Ishikawa (cell line): ENCODE data around the gene SPRED1.

Source experiments
- CEBPB ChIP-seq: IDR thresholded peaks from 2 replicates; pipeline ENCODE4 v1.6.1; 2012
- CREB1 ChIP-seq: IDR thresholded peaks from 2 replicates; pipeline ENCODE4 v1.6.1; 2012; ENCODE audit warnings: low read depth
- EP300 ChIP-seq: IDR thresholded peaks from 2 replicates; pipeline ENCODE4 v1.6.1; 2012; ENCODE audit warnings: borderline replicate concordance
- MAX ChIP-seq: IDR thresholded peaks from 2 replicates; pipeline ENCODE4 v1.6.1; 2012
- RAD21 ChIP-seq: IDR thresholded peaks from 2 replicates; pipeline ENCODE4 v1.6.1; 2012; ENCODE audit warnings: low read depth
- TAF1 ChIP-seq: IDR thresholded peaks from 2 replicates; pipeline ENCODE4 v1.6.1; 2012; ENCODE audit warnings: low read depth, mild to moderate bottlenecking
- TCF12 ChIP-seq: IDR thresholded peaks from 2 replicates; pipeline ENCODE4 v1.6.1; 2012; ENCODE audit warnings: low read depth
- TEAD4 ChIP-seq: IDR thresholded peaks from 2 replicates; pipeline ENCODE4 v1.6.1; 2012
- YY1 ChIP-seq: IDR thresholded peaks from 2 replicates; pipeline ENCODE4 v1.6.1; 2012; ENCODE audit warnings: low read depth

- TF ChIP-seq CREB1, result no peak
- TF ChIP-seq RAD21, result no peak
- TF ChIP-seq CEBPB, result no peak
- no peak for TF ChIP-seq EP300
- no peak for TF ChIP-seq YY1
- TF ChIP-seq TEAD4, result no peak
- TF ChIP-seq TAF1, result no peak
- TF ChIP-seq MAX, result no peak
- TF ChIP-seq TCF12, result no peak
These were observed 125.0 kb downstream of the SPRED1 start for GRCh38 chr15:38377636-38378035.
